GM18909 (cell line): ENCODE data around the gene UGP2.
"Not testable (repeated sequence)": the region's sequence is repeated elsewhere in the genome, so short reads cannot be mapped to it uniquely, and the experiment has no call there.

Experiments used
- ATAC-seq: cut with Tn5 transposase; IDR thresholded peaks from one replicate; pipeline ENCODE4 v1.9.1; 2021; ENCODE audit warnings: mild to moderate bottlenecking; ENCODE audit not compliant: unreplicated experiment, poor library complexity

UGP2 gene

GRCh38 chr2:63841254-63842022 is at the start of gene UGP2:
TSS of gene UGP2 (plus strand) at chr2:63841896. CDS start at chr2:63842186, 290 bp downstream.
- peak; percentile 71 for ATAC-seq

GRCh38 chr2:63792530-63792929 is 49.2 kb upstream of the UGP2 start:
- ATAC-seq, result no peak

- ATAC-seq, result no peak
These were observed 45.3 kb upstream of the UGP2 start for GRCh38 chr2:63796366-63796765.

GRCh38 chr2:63796796-63797195 is 44.9 kb upstream of the UGP2 start:
- ATAC-seq, result no peak

GRCh38 chr2:63801455-63801854 is 40.2 kb upstream of the UGP2 start:
- no peak for ATAC-seq

GRCh38 chr2:63805412-63805811 is 36.3 kb upstream of the UGP2 start:
- no peak for ATAC-seq

- ATAC-seq, result not testable (repeated sequence)
These were observed 33.7 kb upstream of the UGP2 start for GRCh38 chr2:63808036-63808435.

- ATAC-seq, result not testable (repeated sequence)
These were observed 32.8 kb upstream of the UGP2 start for GRCh38 chr2:63808911-63809310.

- ATAC-seq, result no peak
These were observed 30.6 kb upstream of the UGP2 start for GRCh38 chr2:63811063-63811462.

GRCh38 chr2:63811870-63812269 is 29.8 kb upstream of the UGP2 start:
- ATAC-seq, result not testable (repeated sequence)

- no peak for ATAC-seq
These were observed 27.6 kb upstream of the UGP2 start for GRCh38 chr2:63814114-63814513.

GRCh38 chr2:63817382-63817781 is 24.3 kb upstream of the UGP2 start:
- ATAC-seq, result no peak

- no peak for ATAC-seq
These were observed 23.4 kb upstream of the UGP2 start for GRCh38 chr2:63818271-63818670.

GRCh38 chr2:63819256-63819655 is 22.4 kb upstream of the UGP2 start:
- no peak for ATAC-seq

GRCh38 chr2:63819765-63820717 is 21.7 kb upstream of the UGP2 start:
- ATAC-seq, result no peak

GRCh38 chr2:63820969-63821368 is 20.7 kb upstream of the UGP2 start:
- ATAC-seq, result no peak

- no peak for ATAC-seq
These were observed 20.3 kb upstream of the UGP2 start for GRCh38 chr2:63821396-63821795.

GRCh38 chr2:63822478-63822877 is 19.2 kb upstream of the UGP2 start:
- no peak for ATAC-seq

GRCh38 chr2:63827749-63828148 is 13.9 kb upstream of the UGP2 start:
- no peak for ATAC-seq

- ATAC-seq, result no peak
These were observed 10.5 kb upstream of the UGP2 start for GRCh38 chr2:63831176-63831575.

- ATAC-seq, result no peak
These were observed 7.3 kb upstream of the UGP2 start for GRCh38 chr2:63834401-63834800.
